GM18520 (cell line): ENCODE data around the gene NCOA5.

Source experiments
- ATAC-seq: cut with Tn5 transposase; IDR thresholded peaks from one replicate; pipeline ENCODE4 v1.9.1; 2021; ENCODE audit not compliant: unreplicated experiment

The NCOA5 gene

DNA sequence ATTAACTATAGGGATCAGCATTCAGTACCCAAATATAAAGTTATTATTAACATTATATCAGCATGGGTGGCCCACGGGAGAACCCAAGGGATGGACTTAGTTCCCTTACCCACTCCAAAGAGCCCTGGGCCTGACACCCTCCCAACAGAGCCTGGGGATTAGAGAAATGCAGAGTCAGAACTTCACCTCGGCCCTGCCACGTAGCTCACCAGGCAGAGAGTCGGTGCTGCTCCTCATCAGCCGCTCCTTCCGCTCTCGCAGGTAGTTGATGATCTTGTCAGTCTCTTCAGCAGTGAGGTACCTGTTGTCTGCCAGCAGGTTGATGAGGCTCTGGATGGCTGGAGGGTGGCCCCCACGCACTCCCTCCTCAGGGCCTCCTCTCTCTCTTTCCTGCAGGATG lies 26.6 kb downstream of the NCOA5 start:
- ATAC-seq, result no peak

DNA sequence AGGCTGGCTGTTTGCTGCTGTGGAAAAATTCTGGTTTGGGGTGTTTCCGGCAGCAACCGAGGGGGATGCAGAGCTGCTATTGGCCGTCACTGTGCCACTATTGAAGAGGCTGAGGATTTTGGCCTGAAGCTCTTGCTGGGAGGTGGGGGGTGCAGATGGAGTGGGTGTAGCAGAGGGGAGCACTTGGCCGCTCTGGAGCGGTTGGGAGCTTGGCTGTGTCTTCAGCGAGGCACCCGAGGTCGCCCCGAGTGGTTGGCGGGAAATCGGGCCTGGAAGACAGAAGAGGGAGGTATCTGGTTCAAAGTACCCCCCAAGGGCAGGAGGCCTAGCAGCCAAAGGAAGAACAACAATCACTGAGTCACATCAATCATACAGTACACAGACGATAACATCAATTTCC lies 27.1 kb downstream of the NCOA5 start:
- no peak for ATAC-seq

DNA sequence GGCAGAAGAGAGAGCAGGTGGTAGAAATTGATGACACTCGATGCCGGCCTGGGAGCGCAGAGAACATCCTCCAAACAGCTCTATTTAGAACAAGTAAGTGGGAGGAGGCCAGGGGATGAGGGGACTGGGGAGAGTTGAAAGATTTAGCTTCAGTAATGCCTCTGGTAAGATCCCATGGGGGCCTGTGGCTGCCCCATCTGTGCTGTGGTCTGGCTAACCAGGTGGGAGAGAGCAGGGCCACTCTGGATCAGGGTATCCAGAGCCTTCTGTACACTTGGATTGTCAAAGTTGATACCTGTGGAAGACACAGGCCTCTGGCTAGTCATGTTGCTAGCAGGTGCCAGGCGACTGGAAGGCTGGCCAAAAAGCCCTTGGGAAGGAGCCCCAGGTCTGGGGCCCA lies 27.6 kb downstream of the NCOA5 start:
- no peak for ATAC-seq

DNA sequence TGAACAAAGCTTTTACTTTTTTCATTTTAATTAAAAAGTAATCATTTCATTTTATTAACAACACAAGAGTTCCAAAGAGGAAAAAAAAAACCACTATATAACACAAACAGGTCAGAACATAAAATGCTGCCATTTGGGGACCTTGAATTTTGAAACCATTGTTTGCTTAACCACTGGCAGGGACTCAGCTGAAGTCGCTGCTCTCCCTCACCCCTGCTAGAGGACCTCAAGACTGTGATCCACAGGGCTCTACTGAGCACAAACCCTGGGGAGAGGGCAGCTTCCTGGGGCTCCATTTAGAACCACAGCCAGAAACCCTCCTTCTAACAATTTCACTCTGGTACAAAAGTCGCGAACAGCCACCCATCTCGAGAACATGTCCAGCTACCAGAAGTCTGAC lies 28.8 kb downstream of the NCOA5 start:
- no peak for ATAC-seq

DNA sequence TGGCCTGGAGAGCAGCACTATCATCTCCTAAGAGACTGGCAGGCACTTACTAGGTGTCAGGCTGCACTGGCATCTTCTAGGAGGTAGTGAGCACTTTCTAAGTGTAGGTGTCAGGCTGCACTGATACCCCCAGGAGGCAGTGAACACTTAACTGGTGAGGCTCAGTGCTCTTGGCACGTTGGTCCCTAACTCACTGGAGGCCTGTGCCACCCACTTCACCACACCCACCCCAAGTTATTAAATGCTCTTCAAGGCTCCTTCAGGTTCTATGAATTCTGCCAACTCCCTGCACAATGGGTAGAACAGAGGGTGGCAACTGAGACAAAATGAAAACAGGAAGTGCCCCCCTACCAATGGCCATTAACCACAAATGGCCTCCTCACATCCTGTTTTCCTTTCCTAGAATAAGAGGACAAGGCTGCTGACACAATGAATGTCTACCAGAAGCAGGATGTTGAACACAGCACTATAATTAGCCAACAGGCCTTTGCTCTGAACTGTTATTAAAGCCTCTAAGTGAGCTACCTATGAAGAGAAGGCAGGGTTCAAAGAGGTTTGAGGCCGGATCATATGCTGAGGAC lies 29.4 kb downstream of the NCOA5 start:
- ATAC-seq, result no peak

DNA sequence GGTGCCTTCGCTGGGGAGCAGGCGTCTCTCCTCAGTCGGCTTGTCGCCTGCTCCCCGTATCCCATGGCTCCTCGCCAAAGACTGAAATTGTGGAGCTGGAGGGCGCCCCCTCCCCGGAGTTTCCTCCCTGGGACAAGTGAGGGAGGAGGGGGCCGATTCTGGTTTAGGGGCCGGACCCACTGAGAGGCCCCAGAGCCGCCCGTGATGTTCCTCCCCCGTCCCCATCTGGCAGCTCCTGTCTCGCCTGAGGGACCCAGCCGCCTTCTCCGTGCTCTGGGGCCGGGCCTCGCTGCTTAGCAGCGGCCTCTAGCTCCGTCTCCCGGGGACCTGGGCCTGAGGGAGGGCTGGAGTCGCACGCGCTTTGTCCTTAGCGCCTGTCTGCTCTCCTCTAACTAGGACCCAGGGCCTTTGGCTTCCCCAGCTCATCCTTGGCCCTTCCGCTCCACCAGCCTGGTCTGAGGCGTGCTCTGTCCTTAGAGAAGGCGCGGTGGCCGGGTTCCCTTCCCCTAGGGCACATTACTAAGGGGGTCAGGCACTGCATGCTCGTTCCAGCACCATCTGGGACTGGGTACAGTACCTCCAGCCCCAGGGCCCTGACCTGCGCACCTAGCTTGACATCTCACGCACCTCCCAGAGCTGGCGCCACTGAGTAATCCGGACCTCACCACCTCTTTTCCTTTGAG lies 31.0 kb downstream of the NCOA5 start:
- no peak for ATAC-seq

DNA sequence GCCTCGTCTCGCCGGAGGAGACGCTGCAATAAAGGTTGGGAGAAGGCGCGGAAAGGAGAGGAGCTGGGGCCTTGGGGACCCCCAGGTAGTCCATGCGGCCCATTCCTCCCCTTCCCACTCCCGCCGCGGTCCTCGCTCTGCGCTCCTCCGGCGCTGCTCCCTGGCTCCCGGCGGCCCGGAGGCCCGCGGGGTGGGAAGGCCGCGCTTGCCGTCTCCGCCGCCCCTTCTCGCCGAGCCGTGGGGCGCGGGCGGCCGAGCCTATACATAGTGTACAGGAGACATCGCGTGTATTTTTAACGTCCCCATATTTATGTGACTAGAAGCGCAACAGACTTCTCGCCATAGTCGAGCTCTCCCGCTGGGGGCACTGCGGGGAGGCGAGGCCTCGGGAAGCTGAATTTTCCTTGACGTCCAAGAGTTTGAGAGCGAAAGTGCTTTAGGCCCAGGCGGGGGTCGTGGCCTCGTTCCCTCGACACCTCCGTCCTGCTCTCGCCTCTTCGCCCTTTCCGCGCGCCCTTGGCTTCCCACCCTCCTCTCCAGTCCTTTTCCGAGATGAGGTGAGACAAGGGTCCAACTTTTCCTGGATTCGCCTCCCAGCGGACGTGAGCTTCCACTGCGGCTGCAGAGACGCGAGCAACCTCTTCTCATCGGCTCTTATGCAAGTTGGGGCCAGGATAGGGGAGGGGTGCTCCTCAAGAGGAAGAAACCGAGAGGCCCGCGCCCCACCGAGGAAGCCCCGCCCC lies 31.7 kb downstream of the NCOA5 start:
- ATAC-seq, result no peak

DNA sequence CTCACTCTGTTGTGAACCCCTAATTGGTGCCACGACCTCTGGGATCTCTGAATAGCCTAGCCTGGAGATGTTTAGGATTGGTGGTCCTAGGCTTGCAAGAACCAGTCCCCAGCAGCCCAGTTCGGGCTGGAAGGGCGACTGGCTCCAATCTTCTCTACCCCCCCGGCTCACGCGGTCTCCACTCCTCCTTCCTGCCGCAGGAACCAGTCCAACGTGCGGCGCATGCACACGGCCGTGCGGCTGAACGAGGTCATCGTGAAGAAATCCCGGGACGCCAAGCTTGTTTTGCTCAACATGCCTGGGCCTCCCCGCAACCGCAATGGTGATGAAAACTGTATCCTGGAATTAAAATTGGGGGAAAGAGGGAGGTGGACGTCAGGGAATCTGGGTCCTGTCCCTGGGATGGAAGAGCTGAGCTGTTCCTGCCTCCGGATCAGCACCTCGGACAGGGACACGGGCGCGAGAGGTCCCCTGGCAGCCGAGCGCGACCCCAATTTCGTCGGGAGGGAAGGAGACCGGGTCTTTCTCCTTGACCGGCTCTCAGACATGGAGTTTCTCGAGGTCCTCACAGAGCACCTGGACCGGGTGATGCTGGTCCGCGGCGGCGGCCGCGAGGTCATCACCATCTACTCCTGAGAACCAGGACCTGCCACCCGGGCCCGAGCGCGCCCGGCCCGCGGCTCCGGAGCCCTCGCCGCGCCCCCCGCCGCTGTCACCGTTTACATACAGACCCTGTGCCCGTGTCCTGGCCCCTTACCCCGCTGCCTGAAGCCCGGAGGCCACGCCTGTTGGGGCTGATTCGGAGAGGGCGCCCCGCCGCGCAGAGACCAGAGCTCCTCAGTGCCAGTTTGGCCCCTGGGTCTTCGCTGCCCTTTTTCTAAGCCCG lies 32.5 kb downstream of the NCOA5 start:
- no peak for ATAC-seq

DNA sequence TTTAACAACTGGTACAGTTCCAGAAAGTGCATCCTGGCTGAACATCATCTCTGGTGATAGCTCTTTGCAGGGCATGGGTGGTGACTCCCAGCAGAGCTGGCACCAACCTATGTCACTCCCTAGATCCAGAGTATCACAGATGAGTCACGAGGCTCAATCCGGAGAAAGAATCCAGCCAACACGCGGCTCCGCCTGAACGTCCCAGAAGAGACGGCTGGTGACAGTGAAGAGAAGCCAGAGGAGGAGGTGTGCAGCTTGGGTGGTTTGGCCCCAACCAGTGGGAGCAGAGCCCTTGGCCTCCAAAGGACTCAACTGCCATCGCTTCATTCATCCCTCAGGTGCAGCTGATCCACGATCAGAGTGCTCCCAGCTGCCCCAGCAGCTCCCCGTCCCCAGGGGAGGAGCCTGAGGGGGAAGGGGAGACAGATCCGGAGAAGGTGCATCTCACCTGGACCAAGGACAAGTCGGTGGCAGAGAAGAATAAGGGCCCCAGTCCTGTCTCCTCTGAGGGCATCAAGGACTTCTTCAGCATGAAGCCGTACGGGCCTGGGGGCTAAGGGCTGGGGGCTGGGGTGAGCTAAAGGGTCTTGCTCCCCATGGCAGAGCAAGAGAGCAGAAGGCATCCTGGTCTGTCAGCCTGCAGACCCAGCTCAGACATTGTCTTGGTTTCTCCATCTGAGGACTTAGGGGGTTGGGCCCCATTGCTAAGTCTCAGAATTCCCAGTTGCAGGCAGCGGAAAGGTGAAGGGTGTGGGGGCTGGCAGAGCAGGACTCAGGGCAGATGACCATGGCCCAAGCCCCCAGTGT lies 33.5 kb downstream of the NCOA5 start:
- no peak for ATAC-seq

DNA sequence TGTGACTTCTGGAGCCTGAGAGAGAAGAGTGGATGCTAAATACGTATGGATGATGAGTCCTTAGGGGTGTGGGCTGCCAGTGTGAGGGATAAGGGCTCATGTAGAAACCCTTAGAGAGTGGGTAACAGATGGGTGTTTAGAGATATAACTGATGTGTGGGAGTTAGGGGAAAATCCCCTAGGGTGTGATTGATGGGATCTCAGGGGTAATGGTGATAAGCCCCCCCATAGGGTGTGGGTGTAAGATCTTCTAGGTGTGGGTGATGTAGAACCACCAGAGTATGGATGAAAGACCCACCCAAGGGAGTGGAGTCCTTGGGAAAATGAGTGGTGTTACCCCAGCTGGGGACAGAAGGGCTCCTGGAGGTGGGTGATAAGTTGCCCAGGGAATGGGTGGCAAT lies 34.5 kb downstream of the NCOA5 start:
- no peak for ATAC-seq

DNA sequence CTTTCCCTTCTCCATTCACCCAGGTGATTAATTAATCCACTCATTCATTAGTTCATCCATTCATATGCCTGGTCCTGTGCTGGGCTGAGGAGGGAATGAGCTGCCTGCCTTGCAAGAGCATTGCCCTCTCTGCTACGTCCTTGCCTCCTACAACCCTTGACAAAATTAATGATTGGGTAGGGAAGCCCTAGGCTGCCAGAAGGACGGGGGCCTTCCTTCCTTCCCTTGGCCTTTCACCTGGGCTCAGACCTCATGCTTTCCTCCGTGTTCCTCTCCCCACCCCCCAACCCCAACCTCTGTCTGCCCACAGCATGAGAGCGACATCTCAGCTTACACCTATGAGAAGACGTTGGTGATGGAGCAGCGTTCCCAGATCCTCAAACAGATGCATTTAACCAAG lies 35.2 kb downstream of the NCOA5 start:
- ATAC-seq, result no peak

DNA sequence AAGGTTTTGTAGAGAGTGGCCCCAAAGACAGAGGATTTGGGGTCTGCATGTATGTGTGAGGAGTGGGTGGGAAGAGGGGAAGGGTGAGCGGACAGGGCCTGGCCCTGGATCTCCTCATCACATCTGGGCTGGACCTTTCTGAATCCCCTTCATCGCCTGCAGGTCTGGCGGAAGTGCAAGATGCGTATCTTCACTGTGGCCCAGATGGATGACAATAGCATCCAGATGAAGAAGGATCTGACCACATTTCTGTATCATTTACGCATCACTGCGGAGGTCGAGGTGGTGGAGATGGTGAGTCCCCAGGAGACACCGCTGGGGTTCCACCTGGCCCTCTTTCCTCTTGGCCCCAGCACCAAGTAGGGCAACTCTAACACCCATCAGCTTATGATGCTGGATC lies 36.3 kb downstream of the NCOA5 start:
- no peak for ATAC-seq

DNA sequence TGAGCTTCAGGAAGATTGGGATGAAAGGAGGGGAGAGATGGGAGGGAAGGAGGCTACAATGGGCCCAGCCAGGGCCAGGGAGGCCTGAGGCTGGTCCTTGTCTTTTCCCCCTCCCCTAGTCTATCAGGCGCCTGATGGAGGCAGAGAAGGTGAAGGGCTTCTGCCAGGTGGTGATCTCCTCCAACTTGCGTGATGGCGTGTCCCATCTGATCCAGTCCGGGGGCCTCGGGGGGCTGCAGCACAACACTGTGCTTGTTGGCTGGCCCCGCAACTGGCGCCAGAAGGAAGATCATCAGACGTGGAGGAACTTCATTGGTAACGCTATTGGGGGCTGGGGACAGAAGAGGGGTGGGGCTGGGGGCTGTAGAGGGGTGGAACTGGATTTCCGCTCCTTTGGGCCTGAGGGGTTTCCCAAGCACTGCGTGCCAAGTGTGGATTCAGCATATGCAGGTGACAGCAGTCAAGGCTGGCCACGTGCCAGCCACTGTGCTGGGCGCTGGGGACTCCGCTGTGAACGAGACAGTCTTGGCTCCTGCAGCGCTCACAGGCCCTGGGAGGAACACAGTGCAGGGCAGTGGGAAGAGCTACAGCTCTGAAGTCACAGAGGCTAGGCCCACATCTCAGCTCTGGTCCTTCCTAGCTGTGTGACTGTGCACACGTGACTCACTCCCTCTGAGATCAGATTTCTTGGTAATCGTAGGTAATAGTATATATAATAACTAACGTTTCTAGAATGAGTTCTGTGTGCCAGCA lies 38.0 kb downstream of the NCOA5 start:
- no peak for ATAC-seq

DNA sequence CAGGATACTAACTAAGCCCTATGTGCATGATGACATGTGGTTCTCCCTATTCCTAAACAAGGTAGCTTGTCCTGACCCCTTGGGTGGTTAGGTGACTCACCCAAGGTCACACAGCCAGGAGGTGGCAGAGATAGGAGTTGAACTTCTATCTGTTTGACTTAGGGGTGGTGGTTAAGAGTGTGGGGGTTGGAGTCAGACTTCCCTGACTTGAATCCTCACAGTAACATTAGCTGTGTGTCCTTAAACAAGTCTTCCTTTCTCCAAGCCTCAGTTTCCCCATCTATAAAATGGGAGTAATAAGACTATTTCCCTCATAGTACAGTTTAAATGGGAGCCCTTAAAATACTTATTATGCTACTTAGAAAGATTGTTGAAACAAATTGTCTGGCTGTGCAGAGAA lies 38.9 kb downstream of the NCOA5 start:
- ATAC-seq, result no peak

DNA sequence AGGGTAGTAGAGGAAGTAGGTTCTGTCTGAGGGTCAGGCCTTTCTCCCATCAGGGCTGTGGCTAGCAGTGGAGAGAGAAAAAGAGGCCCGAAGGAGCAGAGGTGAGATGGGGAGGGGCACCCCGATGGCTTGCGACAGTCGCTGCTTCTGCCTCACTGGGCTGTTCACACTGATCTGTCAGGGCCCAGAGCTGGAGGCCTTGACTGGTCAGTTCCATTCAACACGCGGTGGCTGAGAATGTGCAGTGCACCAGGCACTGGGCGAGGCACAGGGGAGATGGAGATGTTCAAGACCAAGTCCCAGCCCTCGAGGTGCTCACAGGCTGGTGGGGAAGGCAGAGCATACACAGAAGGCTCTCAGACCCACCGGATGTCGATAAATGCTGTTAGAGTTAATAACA lies 39.3 kb downstream of the NCOA5 start:
- no peak for ATAC-seq

DNA sequence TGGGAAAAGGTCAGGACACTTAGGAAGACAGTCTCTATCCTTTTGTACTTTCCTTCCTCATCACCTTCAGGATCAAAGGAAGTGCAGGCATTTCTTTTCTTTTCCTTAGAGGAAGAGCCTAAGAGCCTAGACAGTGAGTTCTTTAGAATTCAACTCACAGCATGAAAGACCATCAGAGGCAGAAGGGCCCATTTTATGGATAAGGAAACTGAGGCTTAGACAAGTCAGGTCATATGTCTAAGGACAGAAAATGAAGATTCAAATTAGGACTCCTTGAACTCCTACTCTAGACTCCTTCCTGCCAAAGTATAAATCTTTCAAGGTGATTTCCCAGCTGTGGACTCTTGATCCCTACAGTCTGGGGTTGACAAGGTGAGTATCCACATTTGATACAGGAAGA lies 39.9 kb downstream of the NCOA5 start:
- no peak for ATAC-seq

DNA sequence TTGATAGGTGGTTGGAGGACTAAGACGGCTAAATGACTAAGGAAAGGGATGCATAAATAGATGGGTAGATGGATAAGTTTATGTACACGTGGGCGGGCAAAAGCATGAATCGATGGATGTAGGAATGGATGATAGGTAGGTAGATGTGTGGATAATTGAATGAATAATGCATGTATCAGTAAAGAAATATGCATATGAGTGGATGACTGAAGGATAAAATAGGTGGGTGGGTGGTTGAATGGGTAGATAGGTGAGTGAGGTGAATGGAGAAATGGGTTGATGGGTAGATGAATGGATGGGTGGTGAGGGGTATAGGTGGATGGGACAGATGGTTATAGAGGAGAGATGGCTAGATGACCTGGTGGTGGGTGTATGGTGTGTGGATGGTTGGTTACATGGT lies 40.6 kb downstream of the NCOA5 start:
- no peak for ATAC-seq

DNA sequence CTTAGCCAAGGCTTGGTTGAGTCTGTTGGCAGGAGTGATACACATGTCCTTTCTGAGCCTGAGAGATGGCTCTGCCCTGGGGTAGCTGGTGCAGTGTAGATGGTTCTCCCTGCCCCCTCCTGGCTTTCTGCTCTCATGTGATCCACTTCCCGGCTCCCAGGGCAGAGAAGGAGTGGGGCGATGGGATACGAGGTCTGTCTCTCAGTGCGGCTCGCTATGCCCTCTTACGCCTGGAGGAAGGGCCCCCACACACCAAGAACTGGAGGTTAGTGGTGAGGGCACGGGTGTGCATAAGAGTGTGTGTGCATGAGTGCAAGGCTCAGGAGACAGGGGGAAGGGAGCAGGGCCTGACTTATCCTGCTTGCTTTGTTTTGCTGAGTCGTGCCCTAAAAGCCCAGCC lies 41.9 kb downstream of the NCOA5 start:
- ATAC-seq, result no peak

DNA sequence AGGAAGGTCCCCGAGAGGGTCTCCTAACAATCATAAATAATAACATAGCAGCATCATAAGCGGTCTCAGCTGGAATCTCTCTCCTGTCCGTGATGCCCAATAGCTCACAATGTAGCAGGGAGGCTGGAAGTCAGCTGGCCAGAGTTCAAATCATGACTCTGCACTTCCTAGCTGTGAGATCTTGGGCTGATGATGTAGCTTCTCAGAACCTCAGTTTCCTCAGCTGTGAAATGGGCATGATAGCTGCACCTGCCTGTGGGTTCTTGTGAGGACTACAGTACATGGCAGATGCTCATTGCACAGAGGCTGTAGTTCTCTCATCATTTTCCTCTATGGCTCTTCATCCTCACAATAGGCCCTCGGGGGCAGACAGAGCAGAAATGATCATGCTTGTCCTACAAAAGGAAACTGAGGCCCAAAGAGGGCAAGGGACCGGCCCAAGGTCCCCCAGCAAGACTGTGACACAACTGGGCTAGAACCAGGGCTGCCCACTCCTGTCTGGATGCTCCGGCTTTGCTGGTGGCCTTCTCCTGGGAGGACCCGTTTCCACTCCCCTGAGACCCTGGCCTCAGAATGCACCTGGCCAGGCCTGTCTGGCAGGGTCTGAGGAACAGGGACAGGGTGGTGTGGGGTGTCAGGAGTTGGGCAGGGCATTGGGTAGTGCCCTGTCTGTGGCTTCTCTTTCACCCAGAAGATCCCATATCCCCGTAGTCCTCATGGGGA lies 43.0 kb downstream of the NCOA5 start:
- no peak for ATAC-seq
